H9 (cell line): ENCODE results near the gene SOCS7. TPM values are rescaled to one million over a fixed set of nuclear protein-coding genes. Genes with fewer than 3 reads are reported as not detected.
A peak's percentile ranks its signal among the peaks of the same experiment; 100 is the strongest.

Source experiments
- DNase-seq: peaks from one replicate; pipeline ENCODE4 v3.0.0-alpha.2; 2017
- H2AFZ ChIP-seq: one replicate; pipeline ENCODE4 v1.6.1; 2013; ENCODE audit warnings: mild to moderate bottlenecking, low read length, control low read depth, moderate library complexity
- H2AK5ac ChIP-seq: 2 replicates; pipeline ENCODE4 v1.6.1; 2013; ENCODE audit warnings: low read length, control low read depth, mixed read lengths; ENCODE audit not compliant: insufficient read length
- H2BK120ac ChIP-seq: one replicate; pipeline ENCODE4 v1.6.1; 2013; ENCODE audit warnings: low read depth, mild to moderate bottlenecking, low read length, control low read depth, inconsistent platforms; ENCODE audit not compliant: poor library complexity, severe bottlenecking
- H2BK12ac ChIP-seq: 2 replicates; pipeline ENCODE4 v1.6.1; 2013; ENCODE audit warnings: low read length, control low read depth, mixed read lengths, low read depth; ENCODE audit not compliant: insufficient read length
- H2BK15ac ChIP-seq: 2 replicates; pipeline ENCODE4 v1.6.1; 2013; ENCODE audit warnings: low read depth, low read length, control low read depth
- H2BK20ac ChIP-seq: one replicate; pipeline ENCODE4 v1.6.1; 2013; ENCODE audit warnings: low read depth, mild to moderate bottlenecking, low read length, control low read depth, inconsistent platforms; ENCODE audit not compliant: poor library complexity, severe bottlenecking
- H2BK5ac ChIP-seq: 2 replicates; pipeline ENCODE4 v1.6.1; 2013; ENCODE audit warnings: low read length, control low read depth, mixed read lengths; ENCODE audit not compliant: insufficient read length
- H3K14ac ChIP-seq: 2 replicates; pipeline ENCODE4 v1.6.1; 2013; ENCODE audit warnings: low read length, control low read depth; ENCODE audit not compliant: insufficient read depth
- H3K18ac ChIP-seq: 2 replicates; pipeline ENCODE4 v1.6.1; 2013; ENCODE audit warnings: low read depth, mild to moderate bottlenecking, mixed read lengths, low read length, control low read depth; ENCODE audit not compliant: insufficient read length
- H3K23ac ChIP-seq: 2 replicates; pipeline ENCODE4 v1.6.1; 2013; ENCODE audit warnings: low read length, control low read depth, mixed read lengths, low read depth; ENCODE audit not compliant: insufficient read length
- H3K23me2 ChIP-seq: 2 replicates; pipeline ENCODE4 v1.6.1; 2013; ENCODE audit warnings: low read depth, mild to moderate bottlenecking, mixed read lengths, low read length, control low read depth; ENCODE audit not compliant: insufficient read length, poor library complexity, severe bottlenecking
- H3K27ac ChIP-seq: 2 replicates; pipeline ENCODE4 v1.5.1; 2013; ENCODE audit warnings: low read length, control low read depth, mixed read lengths, low read depth; ENCODE audit not compliant: insufficient read length
- H3K27me3 ChIP-seq: 2 replicates; pipeline ENCODE4 v1.6.1; 2013; ENCODE audit warnings: low read length, control low read depth, inconsistent platforms; ENCODE audit not compliant: insufficient read depth
- H3K4ac ChIP-seq: 2 replicates; pipeline ENCODE4 v1.6.1; 2013; ENCODE audit warnings: low read depth, mild to moderate bottlenecking, control low read depth, inconsistent platforms, low read length, moderate library complexity
- H3K4me1 ChIP-seq: 2 replicates; pipeline ENCODE4 v1.6.1; 2013; ENCODE audit warnings: low read length, control low read depth, inconsistent platforms; ENCODE audit not compliant: insufficient read depth
- H3K4me2 ChIP-seq: 2 replicates; pipeline ENCODE4 v1.6.1; 2013; ENCODE audit warnings: low read length, control low read depth, mixed read lengths; ENCODE audit not compliant: insufficient read length, insufficient read depth
- H3K56ac ChIP-seq: 2 replicates; pipeline ENCODE4 v1.6.1; 2013; ENCODE audit warnings: low read depth, mild to moderate bottlenecking, mixed read lengths, low read length, control low read depth; ENCODE audit not compliant: insufficient read length
- H3K79me1 ChIP-seq: 2 replicates; pipeline ENCODE4 v1.6.1; 2013; ENCODE audit warnings: low read depth, mild to moderate bottlenecking, moderate library complexity, low read length, control low read depth, inconsistent platforms; ENCODE audit not compliant: insufficient read depth, poor library complexity, severe bottlenecking
- H3K79me2 ChIP-seq: 2 replicates; pipeline ENCODE4 v1.6.1; 2013; ENCODE audit warnings: low read length, control low read depth, inconsistent platforms; ENCODE audit not compliant: insufficient read depth
- H3K9ac ChIP-seq: 2 replicates; pipeline ENCODE4 v1.6.1; 2013; ENCODE audit warnings: low read length, control low read depth, mixed read lengths; ENCODE audit not compliant: insufficient read length; ENCODE audit errors: extremely low read depth
- H3K9me3 ChIP-seq: one replicate; pipeline ENCODE4 v1.6.1; 2013; ENCODE audit warnings: low read depth, low read length, inconsistent platforms; ENCODE audit not compliant: control insufficient read depth
- H3T11ph ChIP-seq: one replicate; pipeline ENCODE4 v1.6.1; 2013; ENCODE audit warnings: mild to moderate bottlenecking, low read length, control low read depth, inconsistent platforms
- H4K20me1 ChIP-seq: one replicate; pipeline ENCODE4 v1.6.1; 2013; ENCODE audit not compliant: control insufficient read depth, insufficient read length, insufficient read depth
- H4K5ac ChIP-seq: 2 replicates; pipeline ENCODE4 v1.6.1; 2013; ENCODE audit warnings: low read depth, mild to moderate bottlenecking, mixed read lengths, low read length, control low read depth; ENCODE audit not compliant: insufficient read length
- H4K8ac ChIP-seq: replicated peaks from 2 replicates; pipeline ENCODE4 v1.6.1; 2013; ENCODE audit warnings: low read length, control low read depth, mixed read lengths, low read depth; ENCODE audit not compliant: insufficient read length
- H4K91ac ChIP-seq: 2 replicates; pipeline ENCODE4 v1.6.1; 2013; ENCODE audit warnings: low read depth, mild to moderate bottlenecking, moderate library complexity, mixed read lengths, low read length, control low read depth; ENCODE audit not compliant: insufficient read length
- H3K27ac Mint-ChIP-seq, 3 experiments: 2 replicates in 2 of 3; 3 replicates in 1 of 3; pipeline ENCODE4 v1.8.0; 2020 to 2021; ENCODE audit warnings: mixed read lengths in 3 of 3, mild to moderate bottlenecking in 1 of 3, moderate library complexity in 1 of 3
- H3K27me3 Mint-ChIP-seq: 2 replicates; pipeline ENCODE4 v1.8.0; 2021; ENCODE audit warnings: low read depth, mild to moderate bottlenecking, moderate library complexity, mixed read lengths
- H3K36me3 Mint-ChIP-seq, 3 experiments: 2 replicates in 2 of 3; 3 replicates in 1 of 3; pipeline ENCODE4 v1.8.0; 2020 to 2021; ENCODE audit warnings: low read depth in 3 of 3, mixed read lengths in 3 of 3; ENCODE audit not compliant: insufficient read depth in 1 of 3
- H3K4me1 Mint-ChIP-seq, 2 experiments: 2 replicates each; pipeline ENCODE4 v1.8.0; 2020; ENCODE audit warnings: mixed read lengths in 2 of 2
- H3K4me3 Mint-ChIP-seq, 2 experiments: 2 replicates in 1 of 2; 3 replicates in 1 of 2; pipeline ENCODE4 v1.8.0; 2020 to 2021; ENCODE audit warnings: mild to moderate bottlenecking in 2 of 2, mixed read lengths in 2 of 2, moderate library complexity in 1 of 2
- H3K9me3 Mint-ChIP-seq, 2 experiments: 2 replicates in 1 of 2; 3 replicates in 1 of 2; pipeline ENCODE4 v1.8.0; 2020; ENCODE audit warnings: mild to moderate bottlenecking in 2 of 2, mixed read lengths in 2 of 2, moderate library complexity in 1 of 2
- WGBS: extraction: QIAGEN DNeasy Blood & Tissue Kit; methylation state at CpG from one replicate; pipeline ENCODE4 v1.1.7; 2013; ENCODE audit warnings: missing lambda C conversion rate, low lambda C conversion rate, mixed read lengths; ENCODE audit not compliant: insufficient read length; ENCODE audit errors: extremely low coverage; 5-methylcytosine and 5-hydroxymethylcytosine counted together
- total RNA-seq: library from RNA; stranded (reverse); gene quantifications from 2 replicates; pipeline ENCODE4 v1.2.1, GENCODE V29; 2021
- TF ChIP-seq, protein P1 (sequence below): fragments of 200-600 bp; sonication (generic); conservative IDR thresholded peaks from 3 replicates; pipeline ENCODE4 v1.8.0; 2021; ENCODE audit warnings: antibody characterized with exemption, mild to moderate bottlenecking

SOCS7 gene
- total RNA-seq, 1 experiment from 2014 or later: 31.0 TPM

DNA sequence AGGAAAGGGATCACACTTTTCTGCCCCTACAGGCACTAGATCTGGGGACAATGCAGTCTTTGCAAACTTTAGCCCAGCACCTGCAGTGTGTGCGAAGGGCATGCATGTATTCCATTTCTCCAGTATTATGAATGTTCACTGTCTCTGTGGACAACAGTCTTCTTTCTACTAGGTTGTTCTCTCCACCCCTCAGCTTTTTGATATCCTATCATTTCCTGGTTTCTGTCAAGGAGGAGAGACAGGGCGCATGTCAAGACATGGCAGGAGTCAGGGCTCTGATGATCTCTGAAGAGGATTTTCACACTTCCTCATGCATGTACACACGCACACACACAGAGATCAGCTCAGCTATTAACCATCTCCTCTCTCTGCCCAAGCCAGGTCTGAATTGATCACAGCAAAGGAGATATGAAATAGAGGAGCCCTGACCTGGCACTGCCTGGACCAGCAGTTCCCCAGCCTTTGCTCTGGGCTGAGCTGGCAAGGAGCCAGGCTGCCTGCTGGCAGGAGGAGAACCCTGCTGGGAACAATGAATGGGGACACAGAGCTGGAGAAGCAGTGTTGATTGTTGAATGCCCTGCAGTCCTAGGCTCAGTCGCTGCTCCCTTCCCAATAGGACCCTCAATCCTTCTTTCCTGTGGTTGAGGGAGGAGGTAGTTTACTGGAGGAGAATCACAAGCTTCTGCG, 10.5 kb upstream of the SOCS7 start:
- Histone ChIP-seq H3K56ac (no peak overlapping the region), H2BK20ac (no peak overlapping the region), H3K79me2 (no peaks in the 10 kb centered on the region), H3K4me1 (peaks cover 6% of the 10 kb centered on the region; the same call in 1 of the 2 replicates), H2BK12ac (no peak overlapping the region), H2AFZ (no peak overlapping the region), H4K5ac (no peak overlapping the region), H3K9me3 (no peaks in the 10 kb centered on the region), H3K27me3 (no peaks in the 10 kb centered on the region; the same call in 1 of the 2 replicates), H3K79me1 (no peaks in the 10 kb centered on the region), H3K23ac (no peak overlapping the region), H3K23me2 (no peaks in the 10 kb centered on the region), H4K91ac (no peak overlapping the region), H2BK120ac (no peak overlapping the region), H3K4ac (no peak overlapping the region), H3K27ac (no peak overlapping the region), H3K18ac (no peak overlapping the region), H4K8ac (no peak overlapping the region), H3K14ac (no peak overlapping the region), H2AK5ac (no peak overlapping the region), H2BK5ac (no peak overlapping the region), H2BK15ac (no peak overlapping the region), H4K20me1 (peaks cover 3% of the 10 kb centered on the region), H3K4me2 (no peak overlapping the region), H3T11ph (no peak overlapping the region), H3K9ac (no peak overlapping the region)
- DNase-seq: peak; percentile 79
- peak overlapping the region in 1 of 2 experiments; percentile 42; a peak in 1 of 5 replicates for H3K4me3 Mint-ChIP-seq
- H3K36me3 Mint-ChIP-seq: no peaks in the 10 kb centered on the region
- WGBS: no CpG with 5 or more reads among the region's 5 CpGs
- 0 out of 7 replicates have a peak overlapping the region, but pooled peaks of 1 of the 3 experiments have one; percentile 42 for H3K27ac Mint-ChIP-seq
- H3K9me3 Mint-ChIP-seq: no peaks in the 10 kb centered on the region
- H3K27me3 Mint-ChIP-seq: peaks cover 10% of the 10 kb centered on the region; the same call in 1 of the 2 replicates
- H3K4me1 Mint-ChIP-seq: peaks cover 17 to 25% of the 10 kb centered on the region in 2 experiments
- TF ChIP-seq, protein P1, sequence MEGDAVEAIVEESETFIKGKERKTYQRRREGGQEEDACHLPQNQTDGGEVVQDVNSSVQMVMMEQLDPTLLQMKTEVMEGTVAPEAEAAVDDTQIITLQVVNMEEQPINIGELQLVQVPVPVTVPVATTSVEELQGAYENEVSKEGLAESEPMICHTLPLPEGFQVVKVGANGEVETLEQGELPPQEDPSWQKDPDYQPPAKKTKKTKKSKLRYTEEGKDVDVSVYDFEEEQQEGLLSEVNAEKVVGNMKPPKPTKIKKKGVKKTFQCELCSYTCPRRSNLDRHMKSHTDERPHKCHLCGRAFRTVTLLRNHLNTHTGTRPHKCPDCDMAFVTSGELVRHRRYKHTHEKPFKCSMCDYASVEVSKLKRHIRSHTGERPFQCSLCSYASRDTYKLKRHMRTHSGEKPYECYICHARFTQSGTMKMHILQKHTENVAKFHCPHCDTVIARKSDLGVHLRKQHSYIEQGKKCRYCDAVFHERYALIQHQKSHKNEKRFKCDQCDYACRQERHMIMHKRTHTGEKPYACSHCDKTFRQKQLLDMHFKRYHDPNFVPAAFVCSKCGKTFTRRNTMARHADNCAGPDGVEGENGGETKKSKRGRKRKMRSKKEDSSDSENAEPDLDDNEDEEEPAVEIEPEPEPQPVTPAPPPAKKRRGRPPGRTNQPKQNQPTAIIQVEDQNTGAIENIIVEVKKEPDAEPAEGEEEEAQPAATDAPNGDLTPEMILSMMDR: no peak
